Measurements from ENCODE around the gene SEZ6. TPM values are rescaled to one million over a fixed set of nuclear protein-coding genes. Genes with fewer than 3 reads are reported as not detected.

The SEZ6 gene
- total RNA-seq, 2 experiments from 2014 or later = not detected

DNA sequence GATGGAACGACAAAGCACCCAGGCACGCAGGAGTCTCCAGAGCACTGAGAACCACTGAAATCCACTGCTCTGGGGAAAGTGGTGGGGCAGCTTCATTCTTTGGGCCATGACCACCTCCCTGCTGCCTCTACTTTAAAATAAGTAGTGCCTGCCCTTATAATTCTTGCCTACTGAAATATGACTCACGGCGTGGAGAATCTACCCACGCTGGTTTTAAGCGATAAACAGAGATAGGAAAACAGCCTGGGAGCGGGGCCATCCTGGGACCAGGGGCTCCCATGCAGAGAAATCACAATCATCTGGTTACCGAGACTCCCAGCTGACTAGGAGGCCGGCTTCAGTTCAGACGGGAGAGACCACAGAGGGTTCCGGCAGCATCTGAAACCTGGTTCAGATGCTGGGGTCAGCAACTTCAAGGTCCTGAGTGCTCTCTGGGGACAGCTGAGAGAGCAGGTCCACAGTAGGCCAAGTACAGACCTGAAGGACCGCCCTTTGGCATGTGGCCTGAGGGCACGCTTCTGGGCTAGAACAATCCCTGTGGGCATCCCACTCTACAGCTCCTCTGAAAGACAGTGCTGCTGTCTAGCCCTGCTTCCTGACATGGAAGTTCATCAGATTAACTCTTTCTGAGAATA, 94.3 kb downstream of the SEZ6 start:
- no peak overlapping the region for H3K27ac Mint-ChIP-seq
- DNase-seq (no peak), ATAC-seq (ENCODE audit: low read depth) (no peak)
- H3K27me3 Mint-ChIP-seq = no peaks in the 10 kb centered on the region
- H3K36me3 Mint-ChIP-seq = peaks cover 39% of the 10 kb centered on the region
- POLR2A ChIA-PET = no interaction called here
- H3K4me3 Mint-ChIP-seq = no peak overlapping the region
- no peaks in the 10 kb centered on the region for H3K9me3 Mint-ChIP-seq
- H3K4me1 Mint-ChIP-seq = no peaks in the 10 kb centered on the region

DNA sequence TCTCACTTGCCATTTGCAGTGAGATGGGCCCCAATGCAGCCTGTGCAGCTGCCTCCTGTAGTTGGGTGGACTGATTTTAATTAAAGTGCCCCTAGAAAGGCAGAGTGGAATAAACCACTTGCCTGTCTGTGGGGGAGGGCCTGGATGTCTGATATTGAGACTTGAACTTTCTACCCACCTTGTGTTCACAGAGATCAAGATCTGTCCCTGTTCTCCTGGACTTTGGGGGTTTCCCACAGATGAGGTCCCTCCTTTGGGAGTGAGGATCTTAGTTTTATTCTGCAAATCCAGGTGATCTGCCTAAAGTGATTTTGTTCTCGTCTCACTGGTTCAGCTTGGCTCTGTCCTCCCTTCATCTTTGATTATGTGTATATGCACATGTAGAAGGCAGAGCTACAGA, 95.3 kb downstream of the SEZ6 start:
- no peak for DNase-seq
- H3K27me3 Mint-ChIP-seq = no peaks in the 10 kb centered on the region
- no peaks in the 10 kb centered on the region for H3K9me3 Mint-ChIP-seq
- H3K4me1 Mint-ChIP-seq = no peaks in the 10 kb centered on the region
- H3K27ac Mint-ChIP-seq = no peak overlapping the region
- POLR2A ChIA-PET = no interaction called here
- H3K36me3 Mint-ChIP-seq = peaks cover 38% of the 10 kb centered on the region
- no peak overlapping the region for H3K4me3 Mint-ChIP-seq
- ATAC-seq (ENCODE audit: low read depth) = no peak

DNA sequence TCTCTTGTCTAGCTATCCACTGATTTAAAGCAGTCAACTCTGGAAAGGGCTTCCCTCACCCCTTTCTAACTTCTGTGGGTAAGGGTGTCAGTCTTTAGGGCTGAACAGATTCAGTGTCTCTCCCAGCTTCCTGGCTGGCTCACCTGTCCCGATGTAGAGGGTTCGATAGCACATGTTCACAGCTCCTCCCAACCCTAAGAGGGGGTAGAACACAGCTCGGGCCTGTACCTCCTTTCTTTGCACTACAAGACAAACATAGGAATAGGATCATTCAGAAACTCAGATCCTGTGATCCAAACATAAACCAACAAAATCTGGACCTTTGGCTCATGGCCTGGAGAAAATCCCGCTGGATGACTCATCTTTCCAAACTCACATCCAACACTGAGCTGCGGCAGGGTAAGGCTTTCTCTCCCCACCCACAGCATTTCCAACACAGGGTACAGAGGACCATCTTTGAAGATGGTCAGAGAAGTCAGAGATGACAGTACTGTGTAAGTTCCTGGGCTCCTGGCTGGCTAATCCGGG, 97.1 kb downstream of the SEZ6 start:
- POLR2A ChIA-PET = interaction anchor here (0.5 to 1.6 kb wide), 2 partner anchors 15 to 61 kb away, joined by 4 to 6 read pairs; no protein-coding TSS in a partner anchor
- Mint-ChIP-seq H3K9me3 (no peaks in the 10 kb centered on the region), H3K4me3 (no peak overlapping the region), H3K27ac (no peak overlapping the region), H3K36me3 (peaks cover 25% of the 10 kb centered on the region), H3K27me3 (no peaks in the 10 kb centered on the region), H3K4me1 (peaks cover 5% of the 10 kb centered on the region)
- ATAC-seq (ENCODE audit: low read depth) (no peak), DNase-seq (no peak)

DNA sequence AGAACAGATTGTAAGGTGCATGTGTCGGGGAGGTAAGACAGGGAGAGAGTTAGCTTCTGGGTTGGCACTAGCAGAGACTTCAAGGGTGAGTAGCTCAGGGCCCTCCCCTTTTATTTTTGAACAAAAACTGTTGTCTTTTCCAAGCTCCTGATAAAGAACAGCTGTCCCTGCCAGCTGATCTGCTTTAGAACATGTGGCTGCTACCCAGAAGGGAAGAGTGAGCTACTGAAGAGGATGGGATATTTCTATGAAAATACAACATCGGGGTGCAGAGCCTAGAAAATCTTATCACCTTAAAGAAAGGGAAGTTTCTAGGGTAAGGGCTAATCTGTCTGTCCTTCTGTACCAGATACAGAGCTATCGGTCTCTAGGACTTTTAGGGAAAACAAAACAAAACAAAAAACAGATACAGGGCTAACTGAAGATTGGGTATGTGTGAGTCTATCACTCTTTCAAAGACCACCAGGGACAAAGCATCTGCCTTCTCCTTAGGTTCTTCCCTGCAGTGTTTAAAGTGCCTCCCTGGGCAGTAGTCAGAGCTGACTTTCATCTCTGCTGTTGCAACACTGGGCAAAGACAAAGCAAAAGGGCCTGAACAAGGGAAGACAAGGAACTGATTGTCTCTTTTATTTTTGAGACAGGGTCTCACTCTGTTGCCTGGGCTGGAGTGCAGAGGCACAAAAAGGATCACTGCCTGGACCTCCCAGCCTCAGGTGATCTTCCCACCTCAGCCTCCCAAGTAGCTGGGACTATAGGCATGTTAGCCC, 97.9 kb downstream of the SEZ6 start:
- no peak overlapping the region for H3K4me3 Mint-ChIP-seq
- no peak overlapping the region for H3K27ac Mint-ChIP-seq
- H3K36me3 Mint-ChIP-seq = peaks cover 21% of the 10 kb centered on the region
- POLR2A ChIA-PET = interaction anchor here (0.6 to 1.6 kb wide), 3 partner anchors 15 to 44 kb away, joined by 3 to 6 read pairs (median 4); partner anchors contain the start of gene PHF12
- no peak for DNase-seq
- no peaks in the 10 kb centered on the region for H3K27me3 Mint-ChIP-seq
- no peak for ATAC-seq (ENCODE audit: low read depth)
- H3K9me3 Mint-ChIP-seq = no peaks in the 10 kb centered on the region
- H3K4me1 Mint-ChIP-seq = peaks cover 12% of the 10 kb centered on the region

DNA sequence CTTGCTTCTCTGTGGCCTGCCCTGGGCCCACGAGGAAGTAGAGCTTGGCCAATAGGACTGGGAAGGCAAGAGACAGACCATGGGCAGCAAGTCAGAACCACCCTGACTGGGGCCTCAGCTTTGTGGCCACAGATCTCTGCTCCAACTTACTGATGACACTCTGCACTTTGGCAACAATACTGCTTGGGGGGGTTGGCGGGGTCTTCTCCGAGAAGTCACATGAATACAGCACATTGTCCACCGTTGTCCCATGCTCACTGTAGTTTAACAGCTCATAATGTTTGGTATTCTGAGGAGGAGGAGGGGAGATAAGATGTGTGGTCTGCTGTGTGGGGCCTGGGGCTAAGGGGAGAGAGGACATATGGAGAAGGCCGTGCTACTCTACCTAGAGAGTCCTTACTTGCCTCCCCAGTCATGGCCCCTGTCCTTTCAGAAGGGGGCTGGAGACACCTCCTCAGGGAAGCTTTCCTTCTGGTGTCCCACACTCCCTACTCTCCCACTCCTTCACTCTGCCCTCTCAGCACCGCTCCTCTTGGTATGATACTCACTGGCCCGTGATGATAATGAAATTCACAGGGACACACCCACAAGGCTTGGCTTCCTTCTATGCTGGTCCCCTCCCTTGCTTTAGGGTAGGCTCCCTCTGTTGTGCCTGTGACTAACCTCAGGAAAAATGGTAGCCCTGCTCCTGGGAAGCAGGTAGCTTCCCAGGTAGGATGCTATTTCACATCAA, 99.0 kb downstream of the SEZ6 start:
- Mint-ChIP-seq H3K36me3 (peaks cover 21% of the 10 kb centered on the region), H3K4me1 (peaks cover 16% of the 10 kb centered on the region), H3K27ac (peak overlapping the region; percentile 63), H3K4me3 (no peak overlapping the region), H3K27me3 (no peaks in the 10 kb centered on the region), H3K9me3 (no peaks in the 10 kb centered on the region)
- ATAC-seq (ENCODE audit: low read depth) = no peak
- DNase-seq = no peak
- POLR2A ChIA-PET = interaction anchor here (0.6 to 1.2 kb wide), 3 partner anchors 16 to 45 kb away, joined by 3 to 5 read pairs (median 4); partner anchors contain the start of gene PHF12

DNA sequence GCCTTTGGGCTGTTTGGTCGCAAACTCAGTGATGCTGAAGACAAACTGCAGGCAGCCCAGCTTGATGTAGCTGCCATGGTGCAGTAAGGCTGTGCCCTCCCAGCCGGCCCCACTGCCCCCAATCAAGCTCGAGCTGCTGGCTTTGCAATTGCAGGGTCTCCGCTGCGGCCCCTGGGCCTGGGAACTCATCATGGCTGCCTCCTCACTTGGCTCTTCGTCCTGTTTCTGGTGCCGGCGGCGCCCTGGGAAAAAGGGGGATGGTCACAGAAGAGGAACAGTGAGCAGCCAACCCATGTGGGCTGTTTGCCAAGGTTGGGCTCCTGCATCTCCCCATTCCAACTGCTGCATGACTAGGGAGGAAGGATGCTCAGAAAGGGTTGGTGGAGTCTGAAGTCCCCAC, 99.6 kb downstream of the SEZ6 start:
- ATAC-seq (ENCODE audit: low read depth) = no peak
- Mint-ChIP-seq H3K36me3 (peaks cover 21% of the 10 kb centered on the region), H3K27ac (no peak overlapping the region), H3K4me1 (peaks cover 20% of the 10 kb centered on the region), H3K27me3 (no peaks in the 10 kb centered on the region), H3K4me3 (no peak overlapping the region), H3K9me3 (no peaks in the 10 kb centered on the region)
- POLR2A ChIA-PET = interaction anchor here (0.6 kb wide), 1 partner anchor 35 kb away, joined by 5 read pairs; no protein-coding TSS in a partner anchor
- DNase-seq = no peak

Other genes with a start within 250 kb of the SEZ6 start
- 10 to 100 TPM; 17.0 to 21.2 TPM for gene FAM222B, start 163.2 kb downstream of the SEZ6 start, total RNA-seq
- 10 to 100 TPM; 34.3 to 37.6 TPM for gene ERAL1, start 151.0 kb downstream of the SEZ6 start, total RNA-seq
- gene FLOT2, start 108.3 kb downstream of the SEZ6 start, total RNA-seq = 100 to 1,000 TPM; 195 to 216 TPM
- gene DHRS13, start 103.0 kb downstream of the SEZ6 start, total RNA-seq = 10 to 100 TPM; 31.6 to 32.0 TPM
- 10 to 100 TPM; 98.6 to 99.9 TPM for gene PHF12, start 54.5 kb downstream of the SEZ6 start, total RNA-seq
- 1 to 10 TPM; 3.0 to 3.5 TPM for gene PIPOX, start 37.1 kb upstream of the SEZ6 start, total RNA-seq
- gene MYO18A, start 174.4 kb upstream of the SEZ6 start, total RNA-seq = 10 to 100 TPM; 79.7 to 80.6 TPM
- gene CRYBA1, start 240.8 kb upstream of the SEZ6 start, total RNA-seq = not detected

All from activated naive CD8-positive, alpha-beta T cell treated with anti-CD3 and anti-CD28 coated beads, Interleukin-2, amount 10 ng/mL, durations not matched to agents 7 days and 5 days (primary cell).